Keratinocyte (primary cell): ENCODE measurements around the gene IGFLR1. TPM values are rescaled to one million over a fixed set of nuclear protein-coding genes. Genes with fewer than 3 reads are reported as not detected.

Experiments
- DNase-seq: peaks from one replicate; pipeline ENCODE4 v3.0.0-alpha.2; 2011; ENCODE audit warnings: low read depth, missing footprints, low spot score
- FAIRE-seq: peaks from 2 replicates; lab custom pipeline; 2011; peaks lifted over from hg19 to GRCh38; lab: Jason Lieb, UNC
- H2AFZ ChIP-seq: 2 replicates; pipeline ENCODE4 v1.6.0; 2012; ENCODE audit warnings: low read length, control low read depth, inconsistent platforms; ENCODE audit not compliant: control insufficient read depth
- H3K27ac ChIP-seq: 2 replicates; pipeline ENCODE4 v1.5.1; 2011; ENCODE audit warnings: low read length; ENCODE audit not compliant: control insufficient read depth, insufficient read depth
- H3K27me3 ChIP-seq: 3 replicates; pipeline ENCODE4 v1.6.0; 2011; ENCODE audit warnings: low read length; ENCODE audit not compliant: control insufficient read depth, insufficient read depth; ENCODE audit errors: extremely low read depth
- H3K36me3 ChIP-seq, 2 experiments: 2 replicates in 1 of 2; 3 replicates in 1 of 2; pipeline ENCODE4 v1.5.1; 2011; ENCODE audit warnings: low read length in 2 of 2, mild to moderate bottlenecking in 1 of 2; ENCODE audit not compliant: control insufficient read depth in 2 of 2, insufficient read depth in 2 of 2; ENCODE audit errors: extremely low read depth in 1 of 2
- H3K4me1 ChIP-seq: 3 replicates; pipeline ENCODE4 v1.5.1; 2011; ENCODE audit warnings: low read length; ENCODE audit not compliant: control insufficient read depth, insufficient read depth; ENCODE audit errors: extremely low read depth
- H3K4me2 ChIP-seq: 3 replicates; pipeline ENCODE4 v1.6.0; 2011; ENCODE audit warnings: low read depth, low read length; ENCODE audit not compliant: control insufficient read depth, insufficient read depth; ENCODE audit errors: extremely low read depth
- H3K4me3 ChIP-seq, 3 experiments: fragments of 200-600 bp in 1 of 3; sonication (generic) in 1 of 3; 2 replicates in 2 of 3; 3 replicates in 1 of 3; pipeline ENCODE4 v1.5.1; 2011 to 2016; ENCODE audit warnings: low read length in 3 of 3, mild to moderate bottlenecking in 3 of 3, control low read depth in 2 of 3, inconsistent platforms in 1 of 3, low read depth in 1 of 3, mixed read lengths in 1 of 3, mixed run types in 1 of 3, moderate library complexity in 1 of 3; ENCODE audit not compliant: control insufficient read depth in 2 of 3, insufficient read depth in 2 of 3; ENCODE audit errors: extremely low read depth in 1 of 3
- H3K79me2 ChIP-seq: 2 replicates; pipeline ENCODE4 v1.6.0; 2012; ENCODE audit warnings: low read length; ENCODE audit not compliant: control insufficient read depth, insufficient read depth
- H3K9ac ChIP-seq: 3 replicates; pipeline ENCODE4 v1.6.0; 2011; ENCODE audit warnings: low read length; ENCODE audit not compliant: control insufficient read depth, insufficient read depth; ENCODE audit errors: extremely low read depth
- H3K9me1 ChIP-seq: 3 replicates; pipeline ENCODE4 v1.6.0; 2011; ENCODE audit warnings: low read length; ENCODE audit not compliant: control insufficient read depth, insufficient read depth; ENCODE audit errors: extremely low read depth
- H3K9me3 ChIP-seq: 2 replicates; pipeline ENCODE4 v1.5.1; 2012; ENCODE audit warnings: low read depth, low read length; ENCODE audit not compliant: control insufficient read depth
- H4K20me1 ChIP-seq: 3 replicates; pipeline ENCODE4 v1.6.0; 2011; ENCODE audit warnings: low read length; ENCODE audit not compliant: control insufficient read depth, insufficient read depth; ENCODE audit errors: extremely low read depth
- CTCF ChIP-seq, 3 experiments: IDR thresholded peaks in 1 of 3; conservative IDR thresholded peaks in 1 of 3; optimal IDR thresholded peaks in 1 of 3; 2 replicates in 2 of 3; 3 replicates in 1 of 3; pipeline versions ENCODE3 to v1.5.1; 2011; ENCODE audit warnings: low read length in 3 of 3, mild to moderate bottlenecking in 3 of 3, moderate library complexity in 2 of 3, control low read depth in 1 of 3, inconsistent platforms in 1 of 3; ENCODE audit not compliant: insufficient read depth in 2 of 3; ENCODE audit errors: extremely low read depth in 1 of 3
- EZH2 ChIP-seq: IDR thresholded peaks from one replicate; pipeline ENCODE4 v1.6.1; 2012; ENCODE audit warnings: inconsistent platforms, mild to moderate bottlenecking, low read length, moderate library complexity
- dilution Hi-C: fragments of 300-500 bp; cut with MboI; formaldehyde crosslinking; loops from one replicate; pipeline ENCODE4 v1.7.0; 2020; ENCODE audit warnings: low sequenced_read_pairs; ENCODE audit not compliant: extremely low pct_ligation_motif_present
- polyA plus RNA-seq, 5 experiments: library from polyadenylated mRNA; depleted of rRNA in 3 of 5; stranded (reverse) in 3 of 5; stranded (forward) in 1 of 5; unstranded in 1 of 5; fragments of >200 nt; gene quantifications; 1 replicate in 1 of 5; 2 replicates in 3 of 5; 3 replicates in 1 of 5; pipeline versions ENCODE4 v1.2.1 to v1.2.3, GENCODE V29; 2011 to 2012; ENCODE audit warnings: missing spikeins in 2 of 5, low read depth in 1 of 5, low replicate concordance in 1 of 5

The IGFLR1 gene
- polyA plus RNA-seq, 1 donor (not counting 4 experiments of a cell fraction or from before 2014, with no cell fraction given): 0.34 TPM

DNA sequence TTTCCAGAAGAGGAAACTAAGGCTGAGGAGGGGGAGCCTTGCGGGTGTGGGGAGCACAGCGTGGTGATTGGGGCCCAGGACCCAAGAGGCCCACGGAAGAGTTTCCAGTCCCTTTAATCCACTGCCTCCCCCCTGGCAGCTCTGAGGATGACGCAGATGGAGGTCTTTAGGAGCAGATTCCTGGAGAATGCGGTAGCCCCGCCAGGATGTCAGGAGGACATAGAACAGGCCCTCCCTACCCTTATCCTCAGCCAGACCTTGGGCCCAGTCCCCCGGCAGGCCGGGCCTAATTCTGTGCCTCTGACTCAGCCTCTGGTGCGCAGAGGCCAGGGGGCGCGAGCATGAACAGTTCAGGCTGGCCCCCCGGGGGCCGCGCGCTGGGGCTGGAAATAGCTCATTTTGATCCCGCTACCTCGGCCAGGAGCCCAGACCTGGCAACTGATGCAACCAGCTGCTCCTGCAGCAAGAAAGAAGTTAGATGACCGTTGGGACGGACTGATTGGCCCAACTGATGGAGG, 15.0 kb upstream of the IGFLR1 start:
- Histone ChIP-seq H3K36me3 (peaks cover 17 to 20% of the 10 kb centered on the region in 2 experiments), H3K4me2 (peak overlapping the region; percentile 82), H3K9me1 (no peaks in the 10 kb centered on the region), H3K4me1 (peaks cover 23% of the 10 kb centered on the region), H2AFZ (peak overlapping the region; percentile 15), H3K27ac (peak overlapping the region; percentile 43), H3K79me2 (peaks cover 20% of the 10 kb centered on the region), H3K9ac (peak overlapping the region; percentile 52), H3K4me3 (peak overlapping the region; percentile 53 to 92 (median 65)), H3K27me3 (no peaks in the 10 kb centered on the region), H3K9me3 (no peaks in the 10 kb centered on the region), H4K20me1 (no peaks in the 10 kb centered on the region)
- TF ChIP-seq CTCF (optimal IDR thresholded peaks at IDR 0.05 in 1 of 3, IDR thresholded peaks at IDR 0.05 in 1 of 3, conservative IDR thresholded peaks at IDR 0.05 in 1 of 3; ENCODE audit: extremely low read depth in 1 of 3, insufficient read depth in 2 of 3, low read length in 3 of 3) (no peak), EZH2 (no peak)
- dilution Hi-C loops: no loop called here
- FAIRE-seq: no peak
- no peak for DNase-seq

GRCh38 chr19:35756377-35757230, 14.4 kb upstream of the IGFLR1 start, which contains the start of gene HSPB6:
Gene HSPB6 (minus strand): TSS chr19:35757029. CDS start chr19:35757008, 21 bp downstream.
- H3K9me1 ChIP-seq: no peaks in the 10 kb centered on the region
- peak within 1 kb of the TSS; percentile 65 to 95 (median 92) for H3K4me3 ChIP-seq
- no peaks in the 10 kb centered on the region for H4K20me1 ChIP-seq
- TF ChIP-seq CTCF (optimal IDR thresholded peaks at IDR 0.05 in 1 of 3, IDR thresholded peaks at IDR 0.05 in 1 of 3, conservative IDR thresholded peaks at IDR 0.05 in 1 of 3; ENCODE audit: extremely low read depth in 1 of 3, insufficient read depth in 2 of 3, low read length in 3 of 3): no peak
- TF ChIP-seq EZH2: no peak
- no peak for DNase-seq
- H3K4me1 ChIP-seq: peaks cover 23% of the 10 kb centered on the region
- H3K9ac ChIP-seq: peak within 1 kb of the TSS; percentile 52
- H3K4me2 ChIP-seq: peak within 1 kb of the TSS; percentile 82
- no peak for FAIRE-seq
- H3K9me3 ChIP-seq: no peaks in the 10 kb centered on the region
- H3K79me2 ChIP-seq: peaks cover 20% of the 10 kb centered on the region
- H3K27ac ChIP-seq: peak within 1 kb of the TSS; percentile 43
- dilution Hi-C loops: no loop called here
- H2AFZ ChIP-seq: peak within 1 kb of the TSS; percentile 15
- H3K27me3 ChIP-seq: no peaks in the 10 kb centered on the region
- peaks cover 19 to 20% of the 10 kb centered on the region in 2 experiments for H3K36me3 ChIP-seq
